ENCODE data around the gene TIMM21.

The TIMM21 gene

GRCh38 chr18:74190086-74190485, 41.8 kb downstream of the TIMM21 start:
- FAIRE-seq (no peak), DNase-seq (ENCODE audit: low spot score) (no peak)

DNA sequence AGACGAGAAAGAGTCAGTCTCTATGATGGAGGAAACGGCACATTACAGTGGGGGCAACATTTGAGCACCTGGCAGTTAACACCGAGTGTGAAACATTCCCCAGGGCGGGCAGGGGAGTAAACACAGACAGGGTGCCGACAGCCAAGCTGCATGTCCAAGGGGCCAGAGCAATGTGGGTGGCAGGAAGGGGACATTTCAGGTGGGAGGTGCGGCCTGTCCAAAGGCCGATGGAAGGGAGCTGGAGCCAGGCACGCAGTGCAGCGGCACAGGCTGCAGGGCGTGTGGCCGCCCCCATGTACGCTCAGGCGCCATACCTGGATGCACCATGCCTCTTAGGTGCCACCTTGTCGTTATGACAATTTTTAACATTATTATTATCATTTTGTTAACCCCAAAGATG, 43.3 kb downstream of the TIMM21 start:
- FAIRE-seq (no peak), DNase-seq (ENCODE audit: low spot score) (no peak)

GRCh38 chr18:74194691-74195090, 46.4 kb downstream of the TIMM21 start:
- FAIRE-seq, result no peak
- DNase-seq (ENCODE audit: low spot score), result no peak

DNA sequence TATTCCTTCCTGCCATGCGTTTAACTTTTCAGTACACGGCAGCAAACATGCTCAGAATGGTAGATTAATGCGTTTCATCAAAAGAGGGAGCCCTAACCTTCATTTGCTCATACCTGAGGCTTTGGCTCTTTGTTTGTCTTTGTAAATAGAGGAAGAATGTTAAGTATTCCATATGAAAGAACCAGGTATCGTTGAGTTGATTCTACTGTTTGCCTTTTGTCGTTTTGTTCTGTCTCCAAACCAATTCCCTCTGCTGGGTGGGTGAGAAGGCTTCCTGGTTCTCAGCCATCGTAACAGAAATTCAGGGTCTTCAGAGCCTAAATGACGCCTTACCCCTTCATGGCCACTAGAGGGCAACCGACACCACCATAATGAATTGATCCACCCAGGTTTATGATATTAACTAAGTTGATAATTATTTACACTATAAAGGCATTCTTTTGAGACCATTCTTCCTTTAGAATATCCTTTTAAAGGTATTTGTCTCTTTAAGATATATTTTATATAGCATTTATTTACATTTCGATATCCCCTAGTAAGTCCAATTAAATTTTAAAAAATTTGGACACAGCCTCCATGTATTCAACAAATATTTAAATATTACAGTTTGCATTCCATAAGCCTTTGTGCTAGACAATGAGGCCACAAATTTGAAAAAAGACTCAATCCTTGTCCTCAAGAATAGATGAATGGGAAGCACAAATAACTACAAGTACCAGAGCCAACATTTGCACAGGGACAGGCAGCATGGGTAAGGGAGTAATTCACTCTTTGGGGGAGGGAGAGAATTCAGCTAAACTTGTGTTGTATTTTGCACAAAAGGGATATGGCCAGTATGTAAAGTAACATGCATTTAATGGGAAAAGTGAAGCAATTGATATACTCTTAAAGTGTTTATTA, 48.1 kb downstream of the TIMM21 start:
- DNase-seq (ENCODE audit: low spot score) (peak; percentile 55), FAIRE-seq (peak; percentile 63)

- FAIRE-seq (no peak), DNase-seq (ENCODE audit: low spot score) (no peak)
Measured at GRCh38 chr18:74197705-74198341, 49.5 kb downstream of the TIMM21 start.

GRCh38 chr18:74198453-74198852, 50.1 kb downstream of the TIMM21 start:
- FAIRE-seq, result no peak

GRCh38 chr18:74200780-74201179, 52.5 kb downstream of the TIMM21 start:
- FAIRE-seq (no peak), DNase-seq (ENCODE audit: low spot score) (no peak)

More at GRCh38 chr18:74198453-74198852, 50.1 kb downstream of the TIMM21 start:
- DNase-seq (ENCODE audit: low spot score), result no peak

DNA sequence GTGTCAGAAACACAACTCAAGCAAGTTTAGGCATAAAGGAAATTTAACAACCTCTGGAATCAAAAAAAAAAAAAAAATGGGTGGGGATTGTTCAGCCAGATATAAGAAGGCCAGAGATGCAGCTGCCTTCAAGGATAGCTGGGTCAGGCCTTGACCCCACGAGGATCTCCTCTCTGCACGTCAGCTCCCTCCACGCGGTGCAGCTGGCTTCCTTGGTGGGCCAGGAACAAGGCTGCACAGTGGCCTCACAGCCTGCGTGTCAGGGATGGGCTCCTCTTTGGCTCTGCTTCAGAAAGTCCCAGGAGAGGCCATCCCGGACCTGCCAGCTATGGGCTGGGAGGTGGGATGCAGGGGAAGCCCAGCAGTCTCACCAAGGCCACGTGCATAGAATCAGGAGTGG, 55.5 kb downstream of the TIMM21 start:
- DNase-seq (ENCODE audit: low spot score) (no peak), FAIRE-seq (no peak)

DNA sequence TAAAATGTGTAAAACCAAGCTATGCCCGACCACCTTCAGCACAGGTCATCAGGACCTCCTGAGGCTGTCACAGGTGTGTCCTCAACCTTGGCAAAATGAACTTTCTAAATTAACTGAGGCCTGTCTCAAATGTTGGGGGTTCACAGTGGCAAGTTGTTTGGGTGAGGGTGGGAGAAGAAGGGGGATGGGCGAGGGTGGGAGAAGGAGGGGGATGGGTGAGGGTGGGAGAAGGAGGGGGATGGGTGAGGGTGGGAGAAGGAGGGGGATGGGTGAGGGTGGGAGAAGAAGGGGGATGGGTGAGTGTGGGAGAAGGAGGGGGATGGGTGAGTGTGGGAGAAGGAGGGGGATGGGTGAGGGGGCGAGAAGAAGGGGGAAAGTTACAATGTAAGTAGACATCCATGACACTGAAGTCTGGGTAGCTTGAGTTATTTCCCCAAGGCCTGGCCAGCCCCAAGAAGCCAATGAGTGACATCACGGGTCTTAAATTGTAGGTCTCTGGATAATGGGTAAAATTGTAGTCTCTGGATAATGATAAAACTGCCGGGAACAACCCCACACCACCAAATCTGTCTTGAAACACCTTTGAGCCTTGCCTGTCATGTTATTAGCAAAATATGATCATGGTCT, 56.3 kb downstream of the TIMM21 start:
- no peak for FAIRE-seq
- no peak for DNase-seq (ENCODE audit: low spot score)

Data from RCC 7860 (cell line).